ENCODE results near the gene FAAH2.
A peak's percentile ranks its signal among the peaks of the same experiment; 100 is the strongest.
"Not testable (repeated sequence)": the region's sequence is repeated elsewhere in the genome, so short reads cannot be mapped to it uniquely, and the experiment has no call there.

The FAAH2 gene

DNA sequence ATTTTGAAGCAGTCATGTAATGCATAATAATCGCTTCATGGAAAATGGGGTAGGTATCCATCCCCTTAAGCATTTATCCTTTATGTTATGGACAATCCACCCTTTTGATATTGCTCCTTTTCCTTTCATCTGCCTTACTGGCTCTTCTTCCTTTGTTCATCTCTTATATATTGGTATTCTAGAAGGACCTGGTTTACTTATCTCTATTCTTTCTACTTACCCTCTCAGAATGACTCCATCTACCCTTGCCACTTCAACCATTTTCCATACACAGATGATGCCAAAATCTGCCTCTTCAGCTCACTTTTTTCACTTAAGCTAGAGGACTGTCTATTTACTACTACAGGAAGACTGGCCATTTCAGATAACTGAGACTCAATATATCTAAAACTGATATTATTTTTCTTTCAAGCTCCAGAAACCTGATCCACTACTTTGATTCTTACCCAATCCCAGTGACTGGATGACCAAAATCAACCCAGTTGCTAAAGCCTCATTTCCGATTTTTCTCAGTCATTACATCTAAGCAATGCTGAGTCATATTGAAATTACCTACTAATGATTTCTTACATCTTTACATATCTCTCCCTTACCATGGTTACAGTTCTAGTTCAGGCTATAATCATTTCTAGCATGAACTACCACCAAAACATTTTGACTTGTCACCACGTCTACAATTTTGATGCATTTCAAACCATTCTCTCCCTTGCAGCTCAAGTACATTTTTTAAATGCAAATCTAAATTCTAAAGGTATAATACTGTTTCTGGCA is 93.7 kb downstream of the FAAH2 start:
- no peak for DNase-seq

DNA sequence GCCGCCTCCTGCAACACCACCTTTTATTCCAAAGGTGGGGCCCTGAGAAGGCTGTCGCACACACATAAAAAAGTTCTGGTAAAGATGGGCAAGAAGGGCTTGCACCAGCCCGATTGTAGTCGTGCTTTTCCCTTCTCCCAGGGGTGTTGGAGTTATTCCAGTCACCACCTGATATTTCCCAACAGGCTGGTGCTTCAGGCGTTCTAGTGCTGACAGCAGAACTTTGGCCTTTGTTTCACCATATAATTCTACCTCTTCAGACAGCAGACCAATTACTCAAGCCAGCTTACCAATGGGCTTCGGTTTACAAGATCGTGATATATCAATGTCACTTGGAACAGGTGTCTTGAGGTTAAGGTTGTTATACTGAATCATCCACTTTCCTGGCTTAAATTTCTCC is 107.7 kb downstream of the FAAH2 start:
- DNase-seq = not testable (repeated sequence)

GRCh38 chrX:57403191-57403590 is 116.7 kb downstream of the FAAH2 start:
- not testable (repeated sequence) for DNase-seq

DNA sequence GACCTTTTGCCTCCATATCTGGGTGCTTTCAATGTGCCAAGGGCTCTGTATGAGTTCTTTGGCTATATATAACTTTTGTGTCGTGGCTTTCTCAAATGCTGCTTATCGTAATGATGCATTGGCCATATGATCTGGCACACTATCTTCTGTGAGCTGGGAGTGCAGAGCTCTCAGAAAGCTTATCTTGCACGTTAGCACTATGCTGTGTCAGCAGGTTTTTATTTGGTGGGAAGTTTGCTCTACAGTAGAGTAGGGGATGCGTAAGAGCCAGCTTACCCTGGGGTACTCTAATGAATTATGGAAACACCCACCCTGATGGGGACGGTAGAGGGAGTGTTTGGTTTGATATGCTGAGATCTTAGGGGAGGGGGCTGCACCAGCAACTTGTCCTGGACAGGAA is 119.6 kb downstream of the FAAH2 start:
- DNase-seq = no peak

DNA sequence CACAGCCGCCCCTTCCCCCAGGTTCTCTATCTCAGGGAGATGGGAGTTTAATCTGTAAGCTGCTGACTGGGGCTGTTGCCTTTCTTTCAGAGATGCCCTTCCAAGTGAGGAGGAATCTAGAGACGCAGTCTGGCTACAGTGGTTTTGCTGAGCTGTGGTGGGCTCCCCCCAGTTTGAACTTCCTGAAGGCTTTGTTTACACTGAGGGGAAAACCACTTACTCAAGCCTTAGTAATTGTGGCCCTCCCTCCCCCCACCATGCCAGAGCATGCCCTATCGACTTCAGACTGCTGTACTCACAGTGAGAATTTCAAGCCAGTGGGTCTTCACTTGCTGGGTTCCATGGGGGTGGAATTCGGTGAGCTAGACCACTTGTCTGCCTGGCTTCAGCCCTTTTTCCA is 131.3 kb downstream of the FAAH2 start:
- peak; percentile 2 for DNase-seq

DNA sequence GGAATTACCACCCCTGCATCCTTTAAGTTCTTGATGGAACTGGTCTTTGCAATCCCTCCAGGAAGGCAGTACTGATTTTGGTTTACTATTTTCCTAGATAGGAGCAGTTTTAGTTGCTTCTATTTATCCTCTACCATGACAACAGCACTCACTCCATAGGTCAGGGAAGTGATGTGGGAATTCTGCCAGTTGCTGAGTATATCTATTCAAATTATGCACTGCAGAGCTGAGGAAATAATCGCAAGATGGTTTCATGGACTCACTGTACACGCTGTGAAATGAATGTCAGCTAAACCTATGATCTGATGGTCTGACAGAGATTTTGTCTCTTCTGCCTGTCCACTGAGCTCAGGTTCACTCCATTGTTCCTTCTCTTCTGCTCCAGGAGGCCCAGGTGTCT is 135.8 kb downstream of the FAAH2 start:
- DNase-seq = no peak

DNA sequence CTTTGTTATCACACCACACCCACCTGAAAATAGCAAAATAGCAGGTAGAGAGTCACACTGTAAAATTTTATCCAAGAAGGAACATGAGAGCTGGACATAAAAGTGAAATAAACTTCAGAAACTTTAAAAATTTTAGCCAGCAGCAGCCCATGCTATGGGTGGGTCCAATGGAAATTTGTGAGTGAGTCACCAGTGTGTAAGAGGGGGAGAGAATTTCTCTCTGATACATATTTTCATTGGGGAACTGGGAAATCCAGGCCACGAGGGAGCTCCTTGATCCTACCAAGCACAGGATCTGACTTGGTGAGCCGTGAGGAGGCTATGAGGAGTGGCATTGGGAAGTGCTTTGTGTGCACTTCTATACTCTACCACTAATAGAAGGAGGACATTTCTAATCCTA is 136.3 kb downstream of the FAAH2 start:
- DNase-seq = no peak

GRCh38 chrX:57445076-57445475 is 158.6 kb downstream of the FAAH2 start:
- no peak for DNase-seq

DNA sequence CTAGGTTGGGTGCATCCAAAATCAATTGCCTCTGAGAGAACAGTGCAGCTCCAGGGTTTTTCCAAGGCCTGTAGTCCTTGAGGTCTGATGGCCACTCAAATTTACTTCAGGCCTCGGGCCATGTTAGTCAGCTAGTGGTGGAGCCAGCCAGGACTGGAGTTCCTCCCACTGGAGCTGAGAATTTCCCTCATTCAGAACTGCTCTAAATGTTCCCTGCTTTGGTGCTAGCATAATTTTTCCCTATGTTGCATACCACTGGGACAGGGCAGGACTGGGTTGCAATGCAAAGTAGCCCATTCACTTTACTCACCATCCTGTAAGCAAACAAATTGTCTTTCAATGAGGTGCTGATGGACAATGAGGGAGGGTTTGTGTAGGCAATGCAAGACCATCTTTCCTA is 159.3 kb downstream of the FAAH2 start:
- DNase-seq = no peak

GRCh38 chrX:57447856-57448255 is 161.3 kb downstream of the FAAH2 start:
- no peak for DNase-seq

DNA sequence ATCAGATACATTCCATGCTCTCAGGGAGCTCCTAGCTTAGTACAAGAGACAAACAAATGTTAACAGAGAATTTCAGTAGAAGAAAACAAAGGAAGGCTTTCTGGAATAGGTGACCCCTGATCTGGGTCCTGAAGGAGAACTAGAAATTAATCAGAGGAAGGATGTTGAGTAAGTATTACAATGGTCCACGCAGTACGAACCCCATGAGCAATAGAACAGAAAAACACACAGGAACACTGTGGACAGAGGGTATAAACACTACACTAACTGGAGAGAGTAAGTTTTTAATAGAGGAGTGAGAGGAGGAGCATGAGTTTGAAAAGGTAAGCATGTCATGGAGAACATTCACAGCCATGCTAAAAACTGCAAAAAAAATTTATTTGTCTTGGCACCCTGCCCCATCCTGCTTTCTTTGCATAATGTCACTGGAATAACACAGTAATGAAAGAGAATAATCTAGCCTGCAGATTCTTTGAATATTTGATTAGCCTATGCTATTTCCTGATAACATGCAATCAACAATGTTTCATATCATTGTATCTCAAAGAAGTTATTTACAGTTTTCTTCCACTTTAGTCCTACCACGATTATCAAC is 165.0 kb downstream of the FAAH2 start:
- DNase-seq = no peak

- DNase-seq = peak; percentile 4
Observed at GRCh38 chrX:57453901-57454300, 167.4 kb downstream of the FAAH2 start.

DNA sequence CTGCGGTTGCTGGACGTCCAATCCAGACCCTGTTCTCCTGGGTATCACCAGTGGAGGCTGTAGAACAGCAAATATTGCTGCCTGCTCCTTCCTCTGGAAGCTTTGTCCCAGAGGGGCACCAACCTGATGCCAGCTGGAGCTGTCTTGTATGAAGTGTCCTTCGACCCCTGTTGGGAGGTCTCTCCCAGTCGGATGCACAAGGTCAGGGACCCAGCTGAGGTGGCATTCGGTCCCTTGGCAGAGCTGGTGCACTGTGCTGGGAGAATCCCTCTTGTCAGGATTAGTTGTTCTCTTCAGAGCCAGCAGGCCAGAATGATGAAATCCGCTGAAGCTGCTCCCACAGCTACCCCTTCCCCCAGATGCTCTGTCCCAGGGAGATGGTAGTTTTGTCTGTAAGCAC is 195.0 kb downstream of the FAAH2 start:
- no peak for DNase-seq

GRCh38 chrX:57516491-57516890 is 230.0 kb downstream of the FAAH2 start:
- DNase-seq = no peak

GRCh38 chrX:57519578-57520118 is 233.1 kb downstream of the FAAH2 start:
- DNase-seq = no peak

DNA sequence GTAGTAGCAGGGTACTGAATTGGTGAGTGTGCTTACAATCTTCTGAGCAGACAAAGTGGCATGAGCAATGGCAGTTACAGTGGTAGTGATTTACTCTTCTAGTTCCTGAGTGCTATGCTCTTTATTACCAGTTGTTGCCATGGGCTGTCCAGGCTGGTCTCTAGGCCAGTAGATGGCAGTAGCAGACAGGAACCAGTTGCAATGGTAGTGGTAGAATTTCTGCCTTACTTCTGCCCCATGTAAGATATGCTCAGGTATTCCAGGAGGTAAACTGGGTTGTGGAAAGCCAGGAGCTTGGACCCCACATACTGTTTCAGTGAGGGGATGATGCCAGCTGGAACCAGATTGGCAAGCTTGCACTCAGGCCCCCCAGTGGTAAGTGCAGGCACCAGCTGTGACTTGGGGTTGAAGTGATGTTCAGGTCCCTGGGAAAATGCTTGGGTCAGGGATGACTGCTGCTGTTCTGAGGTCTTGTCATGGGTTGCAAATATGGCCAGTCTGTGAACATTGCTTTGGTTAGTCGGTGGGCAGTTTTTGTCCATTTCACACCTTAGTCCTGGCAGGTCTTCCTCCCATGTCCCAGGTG is 242.3 kb downstream of the FAAH2 start:
- no peak for DNase-seq
